Ovary (tissue), 9 donors: ENCODE data around the gene EIF4EBP3. TPM values are rescaled to one million over a fixed set of nuclear protein-coding genes. Genes with fewer than 3 reads are reported as not detected.

Experiments
- DNase-seq, 5 donors: peaks; one replicate each; pipeline ENCODE4 v3.0.0-alpha.2; 2019 to 2020
- H3K27ac ChIP-seq, 2 donors: fragments of 200-600 bp; one replicate each; pipeline versions ENCODE4 v1.5.1 to v1.8.0; 2019 to 2022
- H3K27me3 ChIP-seq: fragments of 200-600 bp; one replicate; pipeline ENCODE4 v1.8.0; 2022
- H3K36me3 ChIP-seq: fragments of 200-600 bp; sonication (generic); one replicate; pipeline ENCODE4 v1.5.1; 2019
- H3K4me1 ChIP-seq: one replicate; pipeline ENCODE4 v1.8.1; 2013; ENCODE audit warnings: mild to moderate bottlenecking, moderate library complexity; ENCODE audit not compliant: insufficient read depth
- H3K4me3 ChIP-seq: fragments of 200-600 bp; sonication (generic); one replicate; pipeline ENCODE4 v1.5.1; 2017
- H3K9me3 ChIP-seq, 2 donors: fragments of 200-600 bp in 1 of 2; sonication (generic) in 1 of 2; one replicate each; pipeline versions ENCODE4 v1.5.1 to v1.8.1; 2013 to 2019; ENCODE audit warnings: mild to moderate bottlenecking in 1 of 2, moderate library complexity in 1 of 2
- CTCF ChIP-seq, 3 donors: fragments of 450-650 bp in 2 of 3; fragments of 200-600 bp in 1 of 3; IDR thresholded peaks; one replicate each; pipeline versions ENCODE4 v1.5.1 to v1.8.0; 2016 to 2022; ENCODE audit warnings: antibody characterized with exemption in 3 of 3, mild to moderate bottlenecking in 1 of 3
- EP300 ChIP-seq: sonication (generic); formaldehyde crosslinking; IDR thresholded peaks from one replicate; pipeline ENCODE4 v1.6.1; 2017; ENCODE audit warnings: antibody characterized with exemption
- POLR2A ChIP-seq: fragments of 450-650 bp; IDR thresholded peaks from one replicate; pipeline ENCODE4 v1.6.1; 2017; ENCODE audit warnings: antibody characterized with exemption, mild to moderate bottlenecking, moderate library complexity
- WGBS, 3 donors: extraction: QIAGEN DNeasy Blood & Tissue Kit in 1 of 3; methylation state at CpG; one replicate each; pipeline versions ENCODE4 v1.1.5 to v1.1.7; 2013 to 2017; 5-methylcytosine and 5-hydroxymethylcytosine counted together
- intact Hi-C, 4 donors: fragments of 100-400 bp; cut with DNase I; formaldehyde crosslinking; loops; one replicate each; pipeline versions ENCODE4 v1.11.0 to v1.15.1; 2022 to 2023
- polyA plus RNA-seq, 2 donors: library from polyadenylated mRNA; stranded (reverse); fragments of 200-250 nt in 1 of 2; fragments of 350-450 nt in 1 of 2; fragmentation: Illumina TruSeq in 1 of 2; extraction: RNeasy Lipid Tissue Mini Kit (QIAGEN cat#74804) in 1 of 2; gene quantifications; one replicate each; pipeline ENCODE4 v1.2.3, GENCODE V29; 2013 to 2014
- total RNA-seq, 7 donors: library from RNA; depleted of rRNA in 2 of 7; stranded (reverse); fragments of >200 nt in 2 of 7; fragmentation: NEBNext Ultra II Directional in 3 of 7; extraction: Animal tissue kit (Norgen Biotek cat#: 25700) in 3 of 7; gene quantifications; one replicate each; pipeline versions ENCODE4 v1.1.0 to v1.2.4, GENCODE V29; 2016 to 2023
- donor health status: DM: no; HTN: no; CAD: no; lungs with moderate emphysema.
- donor health status: DM: no; HTN: no; CAD: no.
- donor health status: Bipolar disorder and iron deficiency.
- donor health status: DM: yes; HTN: yes; CAD: no.
- donor health status: DM: no; HTN: no; CAD: no.
- donor health status: DM: yes; HTN: yes; CAD: no.

The EIF4EBP3 gene
- total and polyA plus RNA-seq, 9 donors, result 8.6 to 30.2 (median 17.8) TPM

GRCh38 chr5:140569197-140569596 is 21.7 kb downstream of the EIF4EBP3 start:
- peaks cover 15% of the 10 kb centered on the region for H3K4me1 ChIP-seq
- H3K9me3 ChIP-seq, result no peaks in the 10 kb centered on the region
- H3K36me3 ChIP-seq, result no peaks in the 10 kb centered on the region
- TF ChIP-seq POLR2A, result no peak
- intact Hi-C loops, result loop anchor here in 1 of 4 donors (10.0 kb wide), 1 partner anchor 66 kb away; the partner anchor contains the start of genes CD14 and TMCO6
- no peaks in the 10 kb centered on the region for H3K27me3 ChIP-seq
- WGBS, 3 donors, result 59 to 72% (median 64%) methylated on average over 4 of the region's 4 CpGs
- H3K27ac ChIP-seq, result no peak overlapping the region
- H3K4me3 ChIP-seq, result no peak overlapping the region
- no peak for DNase-seq

- 82 to 97% (median 87%) methylated on average over 4 of the region's 4 CpGs for WGBS, 3 donors
Observed at GRCh38 chr5:140570058-140570457, 22.6 kb downstream of the EIF4EBP3 start.

GRCh38 chr5:140570488-140570887 is 23.0 kb downstream of the EIF4EBP3 start:
- no peaks in the 10 kb centered on the region for H3K27me3 ChIP-seq
- WGBS, 3 donors, result 96 to 100% (median 100%) methylated on average over 1 of the region's 1 CpG
- DNase-seq, result no peak
- no peaks in the 10 kb centered on the region for H3K36me3 ChIP-seq
- H3K4me1 ChIP-seq, result peaks cover 13% of the 10 kb centered on the region
- H3K4me3 ChIP-seq, result no peak overlapping the region
- TF ChIP-seq EP300 (no peak), CTCF (IDR thresholded peaks at IDR 0.05) (no peak), POLR2A (no peak)
- H3K27ac ChIP-seq, result peak overlapping the region in 1 of 2 donors; percentile 1
- intact Hi-C loops, result no loop called here
- no peaks in the 10 kb centered on the region for H3K9me3 ChIP-seq

More at GRCh38 chr5:140570058-140570457, 22.6 kb downstream of the EIF4EBP3 start:
- intact Hi-C loops, result no loop called here
- H3K9me3 ChIP-seq, result no peaks in the 10 kb centered on the region
- peaks cover 15% of the 10 kb centered on the region for H3K4me1 ChIP-seq
- H3K4me3 ChIP-seq, result no peak overlapping the region
- DNase-seq, result no peak
- no peaks in the 10 kb centered on the region for H3K27me3 ChIP-seq
- H3K27ac ChIP-seq, result peak overlapping the region in 1 of 2 donors; percentile 1
- no peak for TF ChIP-seq CTCF (IDR thresholded peaks at IDR 0.05)
- TF ChIP-seq POLR2A, result no peak
- TF ChIP-seq EP300, result no peak
- H3K36me3 ChIP-seq, result no peaks in the 10 kb centered on the region

- H3K27ac ChIP-seq, result peak overlapping the region in 1 of 2 donors; percentile 30
- peaks cover 9% of the 10 kb centered on the region for H3K4me1 ChIP-seq
- TF ChIP-seq EP300, result no peak
- no peak for TF ChIP-seq CTCF (IDR thresholded peaks at IDR 0.05)
- TF ChIP-seq POLR2A, result no peak
- intact Hi-C loops, result no loop called here
- H3K27me3 ChIP-seq, result no peaks in the 10 kb centered on the region
- H3K36me3 ChIP-seq, result no peaks in the 10 kb centered on the region
- no peak overlapping the region for H3K4me3 ChIP-seq
- WGBS, 3 donors, result 31 to 47% (median 36%) methylated on average over 5 of the region's 5 CpGs
- peak in 3 of 5 donors; percentile 51 to 67 (median 52) for DNase-seq
- no peaks in the 10 kb centered on the region for H3K9me3 ChIP-seq
Observed at GRCh38 chr5:140571105-140571504, 23.6 kb downstream of the EIF4EBP3 start.

- no peak overlapping the region for H3K4me3 ChIP-seq
- WGBS, 3 donors, result 89 to 91% (median 90%) methylated on average over 6 to 7 of the region's 7 CpGs
- peaks cover 11% of the 10 kb centered on the region for H3K4me1 ChIP-seq
- no peaks in the 10 kb centered on the region for H3K36me3 ChIP-seq
- intact Hi-C loops, result no loop called here
- H3K9me3 ChIP-seq, result no peaks in the 10 kb centered on the region
- no peaks in the 10 kb centered on the region for H3K27me3 ChIP-seq
- peak overlapping the region in 1 of 2 donors; percentile 37 for H3K27ac ChIP-seq
- DNase-seq, result no peak
- no peak for TF ChIP-seq EP300
- TF ChIP-seq CTCF (IDR thresholded peaks at IDR 0.05), result no peak
- TF ChIP-seq POLR2A, result no peak
Observed at GRCh38 chr5:140573683-140574082, 26.2 kb downstream of the EIF4EBP3 start.
